ENCODE results near the gene ANXA4. TPM values are rescaled to one million over a fixed set of nuclear protein-coding genes. Genes with fewer than 3 reads are reported as not detected.

Gene ANXA4
- total and polyA plus RNA-seq, 2 experiments from 2014 or later, result 107 to 231 TPM

GRCh38 chr2:69836316-69836715 is 94.4 kb downstream of the ANXA4 start:
- Histone ChIP-seq H2AFZ (no peak overlapping the region), H3K9me3 (ENCODE audit: low read depth) (no peaks in the 10 kb centered on the region), H3K4me1 (ENCODE audit: insufficient read depth) (peaks cover 7% of the 10 kb centered on the region), H3K36me3 (replicated peaks; ENCODE audit: insufficient read depth, low read depth) (no peaks in the 10 kb centered on the region), H3K27me3 (no peaks in the 10 kb centered on the region), H3K27ac (no peak overlapping the region), H3K4me2 (no peak overlapping the region), H3K9me2 (replicated peaks; ENCODE audit: insufficient read depth) (no peaks in the 10 kb centered on the region), H3K4me3 (no peak overlapping the region), H4K20me1 (ENCODE audit: insufficient read depth, poor library complexity, severe bottlenecking) (no peaks in the 10 kb centered on the region), H3K79me2 (peaks cover 61% of the 10 kb centered on the region)
- no peak for TF ChIP-seq EZH2phosphoT487 (IDR thresholded peaks at IDR 0.05; ENCODE audit: low read depth, severe bottlenecking, unreplicated experiment)
- TF ChIP-seq EZH2 (IDR thresholded peaks at IDR 0.05; ENCODE audit: borderline replicate concordance), result no peak
- TF ChIP-seq CTCF (IDR thresholded peaks at IDR 0.05; ENCODE audit: poor library complexity), result no peak
- 86% methylated on average over 5 of the region's 5 CpGs for WGBS (ENCODE audit: low lambda C conversion rate, missing lambda C conversion rate)
- DNase-seq (ENCODE audit: low spot score), result no peak

GRCh38 chr2:69837533-69837932 is 95.6 kb downstream of the ANXA4 start:
- Histone ChIP-seq H3K9me2 (replicated peaks; ENCODE audit: insufficient read depth) (no peaks in the 10 kb centered on the region), H4K20me1 (ENCODE audit: insufficient read depth, poor library complexity, severe bottlenecking) (no peaks in the 10 kb centered on the region), H3K27ac (no peak overlapping the region), H3K4me1 (ENCODE audit: insufficient read depth) (no peaks in the 10 kb centered on the region), H3K79me2 (peaks cover 49% of the 10 kb centered on the region), H3K27me3 (no peaks in the 10 kb centered on the region), H3K4me3 (no peak overlapping the region), H3K36me3 (replicated peaks; ENCODE audit: insufficient read depth, low read depth) (no peaks in the 10 kb centered on the region), H2AFZ (no peak overlapping the region), H3K4me2 (no peak overlapping the region), H3K9me3 (ENCODE audit: low read depth) (no peaks in the 10 kb centered on the region)
- no peak for DNase-seq (ENCODE audit: low spot score)
- 99% methylated on average over 2 of the region's 2 CpGs for WGBS (ENCODE audit: low lambda C conversion rate, missing lambda C conversion rate)
- TF ChIP-seq EZH2phosphoT487 (IDR thresholded peaks at IDR 0.05; ENCODE audit: low read depth, severe bottlenecking, unreplicated experiment) (no peak), CTCF (IDR thresholded peaks at IDR 0.05; ENCODE audit: poor library complexity) (no peak), EZH2 (IDR thresholded peaks at IDR 0.05; ENCODE audit: borderline replicate concordance) (no peak)

GRCh38 chr2:69843993-69844392 is 102.1 kb downstream of the ANXA4 start:
- H3K27ac ChIP-seq, result no peak overlapping the region
- no peak for DNase-seq (ENCODE audit: low spot score)
- no peaks in the 10 kb centered on the region for H3K9me2 ChIP-seq (replicated peaks; ENCODE audit: insufficient read depth)
- no peak for TF ChIP-seq EZH2 (IDR thresholded peaks at IDR 0.05; ENCODE audit: borderline replicate concordance)
- TF ChIP-seq EZH2phosphoT487 (IDR thresholded peaks at IDR 0.05; ENCODE audit: low read depth, severe bottlenecking, unreplicated experiment), result no peak
- peaks cover 3% of the 10 kb centered on the region for H3K79me2 ChIP-seq
- H3K27me3 ChIP-seq, result no peaks in the 10 kb centered on the region
- H3K9me3 ChIP-seq (ENCODE audit: low read depth), result no peaks in the 10 kb centered on the region
- no peak overlapping the region for H3K4me2 ChIP-seq
- H3K4me3 ChIP-seq, result no peak overlapping the region
- H3K4me1 ChIP-seq (ENCODE audit: insufficient read depth), result no peaks in the 10 kb centered on the region
- H3K36me3 ChIP-seq (replicated peaks; ENCODE audit: insufficient read depth, low read depth), result no peaks in the 10 kb centered on the region
- H4K20me1 ChIP-seq (ENCODE audit: insufficient read depth, poor library complexity, severe bottlenecking), result no peaks in the 10 kb centered on the region
- H2AFZ ChIP-seq, result no peak overlapping the region

GRCh38 chr2:69844560-69844959 is 102.6 kb downstream of the ANXA4 start:
- Histone ChIP-seq H3K4me3 (no peak overlapping the region), H4K20me1 (ENCODE audit: insufficient read depth, poor library complexity, severe bottlenecking) (no peaks in the 10 kb centered on the region), H3K4me2 (no peak overlapping the region), H3K27me3 (no peaks in the 10 kb centered on the region), H3K27ac (no peak overlapping the region), H3K36me3 (replicated peaks; ENCODE audit: insufficient read depth, low read depth) (no peaks in the 10 kb centered on the region), H2AFZ (no peak overlapping the region), H3K4me1 (ENCODE audit: insufficient read depth) (no peaks in the 10 kb centered on the region), H3K79me2 (no peaks in the 10 kb centered on the region), H3K9me3 (ENCODE audit: low read depth) (no peaks in the 10 kb centered on the region), H3K9me2 (replicated peaks; ENCODE audit: insufficient read depth) (no peaks in the 10 kb centered on the region)
- TF ChIP-seq EZH2phosphoT487 (IDR thresholded peaks at IDR 0.05; ENCODE audit: low read depth, severe bottlenecking, unreplicated experiment) (no peak), CTCF (IDR thresholded peaks at IDR 0.05; ENCODE audit: poor library complexity) (no peak)
- WGBS (ENCODE audit: low lambda C conversion rate, missing lambda C conversion rate), result 95% methylated on average over 3 of the region's 3 CpGs
- no peak for DNase-seq (ENCODE audit: low spot score)
